Peyer's patch (tissue), 4 donors: ENCODE measurements around the gene DCC.

Experiments
- POLR2A ChIP-seq, 2 donors: fragments of 450-650 bp; IDR thresholded peaks; one replicate each; pipeline ENCODE4 v1.5.1; 2017; ENCODE audit warnings: antibody characterized with exemption in 2 of 2, mild to moderate bottlenecking in 2 of 2, moderate library complexity in 2 of 2
- TF ChIP-seq, protein P1 (sequence below), 6 experiments: fragments of 450-650 bp in 4 of 6; fragments of 200-600 bp in 2 of 6; sonication (generic) in 1 of 6; IDR thresholded peaks; one replicate each; pipeline ENCODE4 v1.5.1; 2017 to 2019; ENCODE audit warnings: antibody characterized with exemption in 6 of 6, mild to moderate bottlenecking in 3 of 6, moderate library complexity in 1 of 6

- TF ChIP-seq, protein P1, sequence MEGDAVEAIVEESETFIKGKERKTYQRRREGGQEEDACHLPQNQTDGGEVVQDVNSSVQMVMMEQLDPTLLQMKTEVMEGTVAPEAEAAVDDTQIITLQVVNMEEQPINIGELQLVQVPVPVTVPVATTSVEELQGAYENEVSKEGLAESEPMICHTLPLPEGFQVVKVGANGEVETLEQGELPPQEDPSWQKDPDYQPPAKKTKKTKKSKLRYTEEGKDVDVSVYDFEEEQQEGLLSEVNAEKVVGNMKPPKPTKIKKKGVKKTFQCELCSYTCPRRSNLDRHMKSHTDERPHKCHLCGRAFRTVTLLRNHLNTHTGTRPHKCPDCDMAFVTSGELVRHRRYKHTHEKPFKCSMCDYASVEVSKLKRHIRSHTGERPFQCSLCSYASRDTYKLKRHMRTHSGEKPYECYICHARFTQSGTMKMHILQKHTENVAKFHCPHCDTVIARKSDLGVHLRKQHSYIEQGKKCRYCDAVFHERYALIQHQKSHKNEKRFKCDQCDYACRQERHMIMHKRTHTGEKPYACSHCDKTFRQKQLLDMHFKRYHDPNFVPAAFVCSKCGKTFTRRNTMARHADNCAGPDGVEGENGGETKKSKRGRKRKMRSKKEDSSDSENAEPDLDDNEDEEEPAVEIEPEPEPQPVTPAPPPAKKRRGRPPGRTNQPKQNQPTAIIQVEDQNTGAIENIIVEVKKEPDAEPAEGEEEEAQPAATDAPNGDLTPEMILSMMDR (IDR thresholded peaks at IDR 0.05) = no peak
- TF ChIP-seq POLR2A (IDR thresholded peaks at IDR 0.05) = no peak
Observed at GRCh38 chr18:52340406-52341102, 557 bp downstream of the DCC start.
